ENCODE data around the gene CLEC10A.

Gene CLEC10A

GRCh38 chr17:7046127-7046724 is 33.8 kb downstream of the CLEC10A start:
- peak overlapping the region; percentile 70 for H3K27ac ChIP-seq
- TF ChIP-seq ZFX (IDR thresholded peaks at IDR 0.05), result no peak
- peak; percentile 55 for TF ChIP-seq CTCF (conservative IDR thresholded peaks at IDR 0.05)

- no peak for TF ChIP-seq ZFX (IDR thresholded peaks at IDR 0.05)
- peak; percentile 86 for TF ChIP-seq CTCF (conservative IDR thresholded peaks at IDR 0.05)
- peak overlapping the region; percentile 70 for H3K27ac ChIP-seq
These were observed 34.4 kb downstream of the CLEC10A start for GRCh38 chr17:7045492-7046126.

GRCh38 chr17:7043497-7044198 is 36.4 kb downstream of the CLEC10A start, which contains the start of gene SLC16A11:
Gene SLC16A11 (minus strand): TSS chr17:7044092. CDS start chr17:7043513, 579 bp downstream.
- TF ChIP-seq ZFX (IDR thresholded peaks at IDR 0.05) (no peak), CTCF (conservative IDR thresholded peaks at IDR 0.05) (no peak)
- no peak within 1 kb of the TSS for H3K27ac ChIP-seq

- no peak overlapping the region for H3K27ac ChIP-seq
- TF ChIP-seq CTCF (conservative IDR thresholded peaks at IDR 0.05) (no peak), ZFX (IDR thresholded peaks at IDR 0.05) (no peak)
These were observed 36.9 kb downstream of the CLEC10A start for GRCh38 chr17:7043182-7043496.

- no peak overlapping the region for H3K27ac ChIP-seq
- no peak for TF ChIP-seq CTCF (conservative IDR thresholded peaks at IDR 0.05)
- no peak for TF ChIP-seq ZFX (IDR thresholded peaks at IDR 0.05)
These were observed 37.4 kb downstream of the CLEC10A start for GRCh38 chr17:7042501-7043181.

- TF ChIP-seq CTCF (conservative IDR thresholded peaks at IDR 0.05), result no peak
- no peak for TF ChIP-seq ZFX (IDR thresholded peaks at IDR 0.05)
- no peak overlapping the region for H3K27ac ChIP-seq
These were observed 38.2 kb downstream of the CLEC10A start for GRCh38 chr17:7041607-7042500.

Measured in C4-2B (cell line).